Panc1 (cell line): ENCODE measurements around the gene OLFM3. TPM values are rescaled to one million over a fixed set of nuclear protein-coding genes. Genes with fewer than 3 reads are reported as not detected.

Source experiments
- ATAC-seq: fragments of 200-7000 bp; cut with Tn5 transposase; 2 replicates; pipeline ENCODE4 v1.9.1; 2020; ENCODE audit warnings: mild to moderate bottlenecking, moderate library complexity
- BruUV-seq: library from RNA; stranded (reverse); fragments of 400-500 nt; replicated peaks from 2 replicates; lab custom pipeline; 2021; lab: Mats Ljungman, UMichigan
- CTCF ChIA-PET: fragments of 300-600 bp; sonication (Branson Sonifier 250); formaldehyde crosslinking; loops from one replicate; lab custom pipeline; 2022; ENCODE audit warnings: antibody characterized with exemption; lab: Charles Lee
- POLR2A ChIA-PET: fragments of 300-600 bp; sonication (Branson Sonifier 250); formaldehyde crosslinking; loops from one replicate; lab custom pipeline; 2022; ENCODE audit warnings: antibody characterized with exemption; lab: Charles Lee
- DNase-seq: peaks from one replicate; pipeline ENCODE4 v3.0.0-alpha.2; 2010; ENCODE audit warnings: low read depth, low spot score
- H3K27ac ChIP-seq: 2 replicates; pipeline ENCODE4 v1.5.1; 2011; ENCODE audit warnings: mild to moderate bottlenecking, low read length, inconsistent platforms
- H3K27me3 ChIP-seq: fragments of 200-500 bp; sonication (Bioruptor generic); 2 replicates; pipeline ENCODE4 v1.6.0; 2014; ENCODE audit warnings: low read length, inconsistent platforms; ENCODE audit not compliant: control insufficient read depth, insufficient read depth
- H3K36me3 ChIP-seq: fragments of 200-500 bp; sonication (Bioruptor generic); 2 replicates; pipeline ENCODE4 v1.5.1; 2014; ENCODE audit warnings: inconsistent platforms, mild to moderate bottlenecking, low read length, moderate library complexity; ENCODE audit not compliant: control insufficient read depth, insufficient read depth
- H3K4me1 ChIP-seq: 2 replicates; pipeline ENCODE4 v1.5.1; 2011; ENCODE audit warnings: inconsistent platforms, mild to moderate bottlenecking, low read length, moderate library complexity; ENCODE audit not compliant: control insufficient read depth, insufficient read depth
- H3K4me3 ChIP-seq, 2 experiments: 2 replicates each; pipeline ENCODE4 v1.5.1; 2011 to 2012; ENCODE audit warnings: low read depth in 2 of 2, low read length in 2 of 2, mild to moderate bottlenecking in 2 of 2, inconsistent platforms in 1 of 2, moderate library complexity in 1 of 2
- H3K9me3 ChIP-seq: fragments of 200-500 bp; sonication (Bioruptor generic); 2 replicates; pipeline ENCODE4 v1.5.1; 2014; ENCODE audit warnings: low read depth, mild to moderate bottlenecking, inconsistent platforms, low read length, moderate library complexity; ENCODE audit not compliant: control insufficient read depth, insufficient read depth
- POLR2AphosphoS5 ChIP-seq: IDR thresholded peaks from 2 replicates; pipeline ENCODE4 v1.6.1; 2012; ENCODE audit warnings: mild to moderate bottlenecking, low read depth, low read length, moderate library complexity
- SIN3A ChIP-seq: IDR thresholded peaks from 2 replicates; pipeline ENCODE4 v1.6.1; 2012; ENCODE audit warnings: low read depth, mild to moderate bottlenecking, low read length, moderate library complexity, borderline replicate concordance; ENCODE audit not compliant: insufficient read depth
- TCF7L2 ChIP-seq: IDR thresholded peaks from 2 replicates; pipeline ENCODE4 v1.6.1; 2011; ENCODE audit warnings: mild to moderate bottlenecking, low read depth, low read length, inconsistent platforms
- in situ Hi-C: cut with HindIII; loops from 2 replicates; pipeline ENCODE4 v1.10.0; 2016; ENCODE audit warnings: low sequenced_read_pairs, low pct_unique_long_range_greater_than_20kb
- intact Hi-C: fragments of 100-400 bp; cut with micrococcal nuclease; formaldehyde crosslinking; loops from one replicate; pipeline ENCODE4 v1.10.0; 2022; ENCODE audit not compliant: unreplicated experiment
- total RNA-seq: library from RNA; stranded (reverse); gene quantifications from one replicate; pipeline ENCODE4 v1.2.1, GENCODE V29; 2021; ENCODE audit not compliant: unreplicated experiment
- TF ChIP-seq, protein P1 (sequence below), 2 experiments: IDR thresholded peaks; 2 replicates each; pipeline ENCODE4 v1.6.1; 2011 to 2012; ENCODE audit warnings: low read depth in 2 of 2, control low read depth in 1 of 2, low read length in 1 of 2, mild to moderate bottlenecking in 1 of 2, moderate library complexity in 1 of 2; ENCODE audit not compliant: insufficient read depth in 1 of 2
- TF ChIP-seq, protein P2 (sequence below): fragments of 450-650 bp; IDR thresholded peaks from 2 replicates; pipeline ENCODE4 v1.5.1; 2017; ENCODE audit warnings: mild to moderate bottlenecking

Gene OLFM3
- total RNA-seq, 1 experiment from 2014 or later, result not detected

DNA sequence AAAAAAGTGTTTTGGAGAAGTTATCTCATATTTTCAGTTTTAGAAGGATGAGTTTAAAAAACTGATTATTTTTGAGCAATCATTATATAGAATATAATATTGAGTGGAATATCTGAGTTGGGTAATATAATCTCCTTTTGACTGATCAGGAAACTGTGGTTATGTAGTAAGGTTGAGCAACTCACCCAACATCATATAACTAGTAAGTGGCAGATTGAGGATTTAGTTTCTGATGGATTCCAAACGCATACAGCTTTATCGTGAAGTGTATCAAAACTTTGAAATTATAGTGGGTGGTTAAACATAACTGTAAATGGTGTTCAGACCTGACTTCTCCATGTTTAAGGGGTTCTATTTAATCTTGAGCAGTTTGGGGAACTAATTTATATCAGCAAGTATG lies 98.6 kb downstream of the OLFM3 start:
- DNase-seq (no peak), ATAC-seq (no peak)
- no TSS peak for BruUV-seq
- Histone ChIP-seq H3K27ac (no peak overlapping the region), H3K4me3 (no peak overlapping the region), H3K4me1 (no peaks in the 10 kb centered on the region), H3K27me3 (no peaks in the 10 kb centered on the region), H3K9me3 (no peaks in the 10 kb centered on the region), H3K36me3 (no peaks in the 10 kb centered on the region)
- ChIA-PET POLR2A (no interaction called here), CTCF (no interaction called here)
- intact Hi-C loops (no loop called here), in situ Hi-C loops (no loop called here)
- TF ChIP-seq TCF7L2, result no peak
- TF ChIP-seq POLR2AphosphoS5, result no peak
- TF ChIP-seq, protein P1, sequence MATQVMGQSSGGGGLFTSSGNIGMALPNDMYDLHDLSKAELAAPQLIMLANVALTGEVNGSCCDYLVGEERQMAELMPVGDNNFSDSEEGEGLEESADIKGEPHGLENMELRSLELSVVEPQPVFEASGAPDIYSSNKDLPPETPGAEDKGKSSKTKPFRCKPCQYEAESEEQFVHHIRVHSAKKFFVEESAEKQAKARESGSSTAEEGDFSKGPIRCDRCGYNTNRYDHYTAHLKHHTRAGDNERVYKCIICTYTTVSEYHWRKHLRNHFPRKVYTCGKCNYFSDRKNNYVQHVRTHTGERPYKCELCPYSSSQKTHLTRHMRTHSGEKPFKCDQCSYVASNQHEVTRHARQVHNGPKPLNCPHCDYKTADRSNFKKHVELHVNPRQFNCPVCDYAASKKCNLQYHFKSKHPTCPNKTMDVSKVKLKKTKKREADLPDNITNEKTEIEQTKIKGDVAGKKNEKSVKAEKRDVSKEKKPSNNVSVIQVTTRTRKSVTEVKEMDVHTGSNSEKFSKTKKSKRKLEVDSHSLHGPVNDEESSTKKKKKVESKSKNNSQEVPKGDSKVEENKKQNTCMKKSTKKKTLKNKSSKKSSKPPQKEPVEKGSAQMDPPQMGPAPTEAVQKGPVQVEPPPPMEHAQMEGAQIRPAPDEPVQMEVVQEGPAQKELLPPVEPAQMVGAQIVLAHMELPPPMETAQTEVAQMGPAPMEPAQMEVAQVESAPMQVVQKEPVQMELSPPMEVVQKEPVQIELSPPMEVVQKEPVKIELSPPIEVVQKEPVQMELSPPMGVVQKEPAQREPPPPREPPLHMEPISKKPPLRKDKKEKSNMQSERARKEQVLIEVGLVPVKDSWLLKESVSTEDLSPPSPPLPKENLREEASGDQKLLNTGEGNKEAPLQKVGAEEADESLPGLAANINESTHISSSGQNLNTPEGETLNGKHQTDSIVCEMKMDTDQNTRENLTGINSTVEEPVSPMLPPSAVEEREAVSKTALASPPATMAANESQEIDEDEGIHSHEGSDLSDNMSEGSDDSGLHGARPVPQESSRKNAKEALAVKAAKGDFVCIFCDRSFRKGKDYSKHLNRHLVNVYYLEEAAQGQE (IDR thresholded peaks at IDR 0.05; ENCODE audit: insufficient read depth in 1 of 2, low read depth in 2 of 2, low read length in 1 of 2), result no peak
- TF ChIP-seq SIN3A, result no peak
- TF ChIP-seq, protein P2, sequence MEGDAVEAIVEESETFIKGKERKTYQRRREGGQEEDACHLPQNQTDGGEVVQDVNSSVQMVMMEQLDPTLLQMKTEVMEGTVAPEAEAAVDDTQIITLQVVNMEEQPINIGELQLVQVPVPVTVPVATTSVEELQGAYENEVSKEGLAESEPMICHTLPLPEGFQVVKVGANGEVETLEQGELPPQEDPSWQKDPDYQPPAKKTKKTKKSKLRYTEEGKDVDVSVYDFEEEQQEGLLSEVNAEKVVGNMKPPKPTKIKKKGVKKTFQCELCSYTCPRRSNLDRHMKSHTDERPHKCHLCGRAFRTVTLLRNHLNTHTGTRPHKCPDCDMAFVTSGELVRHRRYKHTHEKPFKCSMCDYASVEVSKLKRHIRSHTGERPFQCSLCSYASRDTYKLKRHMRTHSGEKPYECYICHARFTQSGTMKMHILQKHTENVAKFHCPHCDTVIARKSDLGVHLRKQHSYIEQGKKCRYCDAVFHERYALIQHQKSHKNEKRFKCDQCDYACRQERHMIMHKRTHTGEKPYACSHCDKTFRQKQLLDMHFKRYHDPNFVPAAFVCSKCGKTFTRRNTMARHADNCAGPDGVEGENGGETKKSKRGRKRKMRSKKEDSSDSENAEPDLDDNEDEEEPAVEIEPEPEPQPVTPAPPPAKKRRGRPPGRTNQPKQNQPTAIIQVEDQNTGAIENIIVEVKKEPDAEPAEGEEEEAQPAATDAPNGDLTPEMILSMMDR, result no peak

DNA sequence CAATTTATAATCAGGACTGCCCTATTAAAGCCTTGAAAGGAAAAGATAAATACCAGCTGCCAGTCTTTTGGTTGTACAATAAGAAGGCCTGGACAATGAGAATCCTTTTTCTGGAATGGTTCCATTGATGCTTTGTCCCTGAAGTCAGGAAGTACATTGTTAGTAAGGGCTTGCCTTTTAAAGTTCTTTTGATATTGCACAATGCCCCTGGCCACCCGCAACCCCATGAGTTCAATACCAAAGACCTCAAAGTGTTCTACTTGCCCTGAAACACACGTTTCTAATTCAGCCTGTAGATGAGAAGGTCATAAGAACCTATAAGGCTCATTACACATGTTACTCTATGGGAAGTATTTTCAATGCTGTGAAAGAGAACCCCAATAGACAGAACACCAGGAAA lies 112.1 kb downstream of the OLFM3 start:
- Histone ChIP-seq H3K27ac (no peak overlapping the region), H3K4me3 (no peak overlapping the region), H3K27me3 (no peaks in the 10 kb centered on the region), H3K36me3 (no peaks in the 10 kb centered on the region), H3K9me3 (no peaks in the 10 kb centered on the region), H3K4me1 (no peaks in the 10 kb centered on the region)
- DNase-seq (no peak), ATAC-seq (no peak)
- in situ Hi-C loops (no loop called here), intact Hi-C loops (no loop called here)
- TF ChIP-seq, protein P1 (IDR thresholded peaks at IDR 0.05; ENCODE audit: insufficient read depth in 1 of 2, low read depth in 2 of 2, low read length in 1 of 2), result no peak
- TF ChIP-seq, protein P2, result no peak
- TF ChIP-seq SIN3A (no peak), POLR2AphosphoS5 (no peak), TCF7L2 (no peak)
- BruUV-seq, result no TSS peak
- CTCF ChIA-PET, result no interaction called here
- POLR2A ChIA-PET, result no interaction called here
